Measurements from ENCODE around the gene QRFP.
"Not testable (repeated sequence)": the region's sequence is repeated elsewhere in the genome, so short reads cannot be mapped to it uniquely, and the experiment has no call there.

The QRFP gene

DNA sequence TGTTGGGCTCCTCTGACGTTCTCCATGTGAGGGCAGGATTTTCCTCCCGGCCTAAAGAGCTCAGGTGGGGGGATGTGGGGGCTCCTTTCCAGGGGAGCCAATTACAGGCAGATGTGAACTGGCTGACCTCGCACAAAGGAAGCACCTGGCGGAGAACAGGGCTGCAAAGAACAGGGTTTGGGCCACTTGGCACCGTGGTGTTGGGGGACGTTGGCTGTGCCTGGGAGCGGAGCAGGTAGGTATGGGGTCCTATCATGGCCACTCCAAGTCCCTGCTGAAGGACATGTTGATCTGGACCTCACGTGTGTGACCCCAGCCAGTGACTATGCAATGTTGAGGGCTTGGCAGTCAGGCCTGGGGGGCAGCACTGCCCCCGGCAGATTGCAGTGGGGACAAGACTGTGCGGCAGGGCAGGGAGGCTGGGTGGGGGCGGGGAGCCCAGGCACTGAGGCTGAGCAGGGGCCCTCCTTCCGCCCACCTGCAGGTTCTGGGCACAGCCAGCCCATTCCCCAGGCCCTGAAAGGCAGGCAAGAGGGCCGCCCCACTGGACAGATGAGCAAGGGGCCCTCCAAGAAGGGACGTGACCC is 23.0 kb upstream of the QRFP start:
- DNase-seq (ENCODE audit: low read depth, low spot score) = no peak

GRCh38 chr9:130918826-130919558 is 22.4 kb upstream of the QRFP start:
- no peak for DNase-seq (ENCODE audit: low read depth, low spot score)

GRCh38 chr9:130918101-130918825 is 21.7 kb upstream of the QRFP start:
- peak; percentile 95 for DNase-seq (ENCODE audit: low read depth, low spot score)

DNA sequence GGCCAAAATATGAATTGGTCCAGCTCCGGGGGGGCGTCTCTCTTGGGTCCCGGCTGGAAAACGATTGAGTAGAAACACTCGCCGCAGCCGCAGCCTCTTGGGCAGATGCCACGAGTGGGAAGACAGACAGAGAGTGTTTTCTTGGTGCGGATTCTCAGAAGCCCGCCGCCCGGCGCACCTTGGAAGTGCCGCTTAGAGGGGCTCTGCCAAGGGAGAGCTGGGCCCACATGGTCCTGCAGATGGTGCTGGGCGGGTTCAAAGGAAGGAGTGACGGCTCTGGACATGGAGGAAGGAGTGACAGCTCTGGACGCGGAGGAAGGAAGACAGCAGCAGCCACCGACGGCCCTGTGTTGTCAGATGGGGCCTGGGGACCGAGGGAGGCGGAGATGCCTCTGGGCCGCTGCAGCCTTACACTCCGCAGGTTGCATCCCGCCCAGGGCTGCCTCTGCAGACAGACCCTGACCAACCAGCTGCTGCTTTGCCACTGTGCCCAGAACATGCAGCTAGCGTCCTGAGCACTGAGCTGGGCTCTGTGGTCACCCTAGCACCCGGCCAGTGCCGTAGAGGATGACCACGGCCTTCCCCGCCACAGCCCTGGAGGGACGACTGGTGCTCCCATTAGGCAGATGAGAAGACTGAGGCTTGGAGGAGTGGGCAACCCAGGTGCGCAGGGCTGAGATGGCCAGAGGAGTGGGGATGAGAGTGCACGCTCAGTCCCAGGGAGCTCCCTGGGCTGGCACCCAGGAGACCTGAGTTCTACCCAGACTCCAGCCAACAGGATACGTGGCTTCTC is 20.8 kb upstream of the QRFP start:
- DNase-seq (ENCODE audit: low read depth, low spot score) = no peak

GRCh38 chr9:130915096-130915447 is 18.5 kb upstream of the QRFP start:
- DNase-seq (ENCODE audit: low read depth, low spot score) = no peak

- DNase-seq (ENCODE audit: low read depth, low spot score) = no peak
Observed at GRCh38 chr9:130914417-130915095, 17.9 kb upstream of the QRFP start.

DNA sequence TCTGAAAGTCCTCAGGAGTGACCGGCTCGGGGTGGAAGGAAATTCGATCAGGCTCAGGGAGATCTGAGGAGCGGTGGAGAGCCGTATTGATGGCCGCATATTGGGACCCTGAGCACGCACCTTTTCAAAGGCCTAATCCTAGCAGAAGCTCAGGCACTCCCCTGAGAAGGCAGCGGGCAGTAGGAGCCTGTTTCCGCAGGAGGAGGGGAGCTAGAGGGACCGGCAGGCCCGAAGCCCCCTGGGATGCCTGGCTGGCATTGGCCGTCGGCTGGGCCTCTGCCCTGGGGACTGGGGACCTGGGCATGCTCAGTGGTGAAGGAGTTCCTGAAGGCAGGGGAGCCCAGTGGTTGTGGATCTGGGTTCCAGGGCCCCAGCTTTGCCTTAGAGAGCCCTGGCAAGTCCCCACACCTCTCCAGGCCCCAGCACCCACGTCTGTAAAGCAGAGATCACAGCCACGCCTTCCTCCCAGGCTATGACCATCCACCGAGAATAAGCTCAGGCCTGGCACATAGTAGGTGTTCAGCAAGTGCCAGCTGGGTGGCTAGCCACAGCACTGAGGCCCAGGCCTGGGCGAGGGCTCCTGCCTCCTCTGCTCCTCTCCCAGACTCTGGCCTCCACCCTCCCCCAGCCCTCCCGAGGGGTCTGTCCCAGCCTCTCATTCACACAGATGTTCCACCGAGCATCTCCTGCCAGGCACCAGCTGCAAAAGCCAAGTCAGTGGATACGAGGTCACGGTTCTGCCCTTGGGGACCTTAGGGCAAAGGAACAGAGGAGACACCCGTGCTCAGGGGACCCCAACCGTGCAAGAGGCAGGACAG is 17.2 kb upstream of the QRFP start:
- DNase-seq (ENCODE audit: low read depth, low spot score) = no peak

GRCh38 chr9:130912932-130913598 is 16.5 kb upstream of the QRFP start:
- peak; percentile 63 for DNase-seq (ENCODE audit: low read depth, low spot score)

- no peak for DNase-seq (ENCODE audit: low read depth, low spot score)
Observed at GRCh38 chr9:130911254-130912049, 14.8 kb upstream of the QRFP start.

DNA sequence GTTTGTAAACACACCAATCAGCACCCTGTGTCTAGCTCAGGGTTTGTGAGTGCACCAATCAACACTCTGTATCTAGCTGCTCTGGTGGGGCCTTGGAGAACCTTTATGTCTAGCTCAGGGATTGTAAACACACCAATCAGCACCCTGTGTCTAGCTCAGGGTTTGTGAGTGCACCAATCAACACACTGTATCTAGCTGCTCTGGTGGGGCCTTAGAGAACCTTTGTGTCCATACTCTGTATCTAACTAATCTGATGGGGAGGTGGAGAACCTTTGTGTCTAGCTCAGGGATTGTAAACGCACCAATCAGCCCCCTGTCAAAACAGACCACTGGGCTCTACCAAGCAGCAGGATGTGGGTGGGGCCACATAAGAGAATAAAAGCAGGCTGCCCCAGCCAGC is 14.1 kb upstream of the QRFP start:
- DNase-seq (ENCODE audit: low read depth, low spot score) = not testable (repeated sequence)

- not testable (repeated sequence) for DNase-seq (ENCODE audit: low read depth, low spot score)
Observed at GRCh38 chr9:130910041-130910440, 13.4 kb upstream of the QRFP start.

- DNase-seq (ENCODE audit: low read depth, low spot score) = no peak
Observed at GRCh38 chr9:130908878-130909355, 12.3 kb upstream of the QRFP start.

GRCh38 chr9:130908146-130908877 is 11.7 kb upstream of the QRFP start:
- no peak for DNase-seq (ENCODE audit: low read depth, low spot score)

DNA sequence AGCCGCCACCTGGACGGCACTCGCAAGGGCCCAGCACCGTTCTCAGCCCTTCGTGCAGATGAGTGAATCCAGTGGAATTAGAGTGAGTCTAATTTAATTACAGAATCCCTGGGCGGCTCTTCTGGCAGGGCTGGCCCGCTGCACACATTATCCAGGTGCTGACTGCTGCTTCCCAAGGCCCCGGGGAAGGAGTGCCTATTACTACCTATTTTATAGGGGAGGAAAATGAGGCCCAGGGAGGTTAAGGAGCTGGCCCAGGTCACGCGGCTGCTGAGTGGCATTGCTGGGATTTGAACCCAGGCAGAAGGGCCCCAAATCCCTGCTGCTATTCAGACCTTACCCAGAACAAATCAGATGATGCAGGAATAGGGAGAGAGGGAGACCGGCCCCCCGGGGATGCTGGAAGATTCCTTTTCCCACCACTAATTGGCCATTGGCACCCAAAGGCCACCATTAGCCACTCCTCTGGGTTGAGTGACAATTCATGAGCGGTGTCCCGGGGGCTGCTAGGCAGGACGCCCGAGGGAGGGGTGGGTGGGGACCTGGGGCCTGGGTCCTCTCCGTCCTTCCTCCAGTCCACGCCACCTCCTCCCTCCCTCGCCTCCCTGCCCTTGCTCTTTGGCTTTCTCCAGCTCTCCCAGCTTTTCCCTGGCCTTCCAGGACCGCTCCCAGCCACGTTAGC is 10.3 kb upstream of the QRFP start:
- DNase-seq (ENCODE audit: low read depth, low spot score) = no peak

DNA sequence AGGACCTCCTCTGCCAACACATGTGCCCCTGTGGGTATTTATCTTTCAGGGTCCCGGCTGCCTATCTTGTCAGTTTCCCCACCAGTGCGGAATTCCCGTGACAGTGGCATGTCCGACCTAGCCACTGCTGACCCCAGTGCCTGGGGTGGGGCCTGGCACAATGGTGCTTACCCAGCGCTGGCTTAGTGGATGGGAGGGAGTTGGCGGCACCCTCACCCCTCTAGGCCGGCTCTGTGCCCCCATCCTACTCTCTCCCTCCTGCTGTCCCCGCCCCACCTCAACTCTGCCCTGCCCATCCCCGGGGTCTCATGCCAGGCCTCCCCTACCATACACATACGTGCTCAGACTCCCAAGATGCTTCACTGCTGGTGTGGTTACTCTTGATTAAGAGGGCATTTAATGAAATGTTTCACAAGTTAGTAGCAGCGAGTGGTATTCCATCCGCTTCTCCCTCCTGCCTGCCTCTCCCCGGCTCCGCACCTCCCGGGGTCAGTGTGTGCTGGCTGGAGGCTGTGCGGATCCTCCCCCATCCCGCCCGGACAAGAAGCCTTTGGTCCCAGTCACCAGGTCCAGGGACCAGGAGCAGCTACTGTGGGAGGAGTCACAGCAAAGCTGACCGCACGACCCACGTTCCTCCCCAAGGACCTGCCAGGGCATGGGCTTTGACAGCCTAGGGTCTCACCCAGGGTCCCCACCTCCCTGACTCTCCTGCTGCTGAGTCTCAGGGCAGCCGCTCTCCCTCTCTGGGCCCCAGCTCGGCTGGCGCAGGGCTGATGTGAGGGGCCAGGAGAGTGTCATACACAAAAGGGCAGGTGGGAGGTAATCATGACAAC is 9.5 kb upstream of the QRFP start:
- DNase-seq (ENCODE audit: low read depth, low spot score) = no peak

- no peak for DNase-seq (ENCODE audit: low read depth, low spot score)
Observed at GRCh38 chr9:130905125-130905901, 8.7 kb upstream of the QRFP start.
